HG02973 (cell line): Measurements from ENCODE around the gene TREML1.

Experiments
- ATAC-seq: cut with Tn5 transposase; IDR thresholded peaks from one replicate; pipeline ENCODE4 v1.9.1; 2021; ENCODE audit warnings: moderate library complexity; ENCODE audit not compliant: unreplicated experiment

Gene TREML1

DNA sequence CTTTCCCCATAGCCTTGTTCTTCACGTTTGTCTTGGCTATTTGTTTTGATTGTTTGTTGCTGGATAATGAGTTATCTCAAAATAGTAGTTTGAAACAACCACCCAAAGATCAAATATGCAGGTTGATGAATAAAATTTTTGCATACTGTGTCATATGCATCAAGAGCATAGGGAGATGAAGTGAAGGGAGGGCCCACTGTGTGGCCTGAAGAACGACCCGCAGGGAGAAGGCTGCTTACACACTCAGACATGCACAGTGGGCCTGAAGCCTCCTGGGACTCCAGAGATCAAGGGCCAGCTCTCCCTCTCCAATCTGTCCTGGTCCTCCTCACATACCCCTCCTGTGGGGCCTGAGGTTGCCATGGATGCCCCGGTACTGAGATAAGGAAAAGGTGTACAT lies 25.0 kb upstream of the TREML1 start:
- no peak for ATAC-seq

DNA sequence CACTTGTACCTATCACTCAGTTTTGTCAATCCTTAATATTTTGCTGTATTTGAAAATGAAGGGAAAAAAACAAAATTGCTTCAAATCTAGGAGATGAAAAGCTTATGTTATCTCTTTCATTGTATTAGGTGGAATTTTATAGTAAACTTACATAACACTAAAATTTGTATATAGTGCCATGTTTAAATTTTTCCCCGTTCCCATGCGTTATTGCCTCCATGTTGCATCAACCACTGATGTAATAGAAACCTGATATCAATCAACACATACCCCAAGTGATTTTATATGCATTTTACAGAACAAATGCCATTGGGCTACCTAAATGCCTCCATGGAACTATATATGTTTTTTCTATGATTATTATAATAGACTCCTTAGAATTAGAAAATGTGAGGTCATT lies 23.5 kb upstream of the TREML1 start:
- ATAC-seq: no peak

DNA sequence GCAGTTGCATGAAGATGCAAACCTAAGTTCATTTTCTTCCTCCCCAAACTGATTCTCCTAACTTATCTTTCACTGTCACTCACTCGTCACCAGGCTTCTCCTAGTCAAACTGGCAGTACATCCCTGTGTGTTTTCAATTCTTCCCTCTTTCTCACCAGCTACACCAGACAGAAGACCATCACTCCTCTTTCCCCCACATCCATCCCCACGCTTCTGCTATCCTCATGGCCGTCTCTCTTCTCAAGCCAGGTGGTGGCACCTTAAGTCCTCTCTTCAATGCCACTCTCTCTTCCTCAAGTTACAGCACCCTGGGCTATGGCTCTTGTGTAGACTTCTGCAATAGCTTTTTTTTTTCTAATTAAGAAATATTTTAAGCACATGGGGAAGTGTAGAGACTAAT lies 23.1 kb upstream of the TREML1 start:
- ATAC-seq: no peak

DNA sequence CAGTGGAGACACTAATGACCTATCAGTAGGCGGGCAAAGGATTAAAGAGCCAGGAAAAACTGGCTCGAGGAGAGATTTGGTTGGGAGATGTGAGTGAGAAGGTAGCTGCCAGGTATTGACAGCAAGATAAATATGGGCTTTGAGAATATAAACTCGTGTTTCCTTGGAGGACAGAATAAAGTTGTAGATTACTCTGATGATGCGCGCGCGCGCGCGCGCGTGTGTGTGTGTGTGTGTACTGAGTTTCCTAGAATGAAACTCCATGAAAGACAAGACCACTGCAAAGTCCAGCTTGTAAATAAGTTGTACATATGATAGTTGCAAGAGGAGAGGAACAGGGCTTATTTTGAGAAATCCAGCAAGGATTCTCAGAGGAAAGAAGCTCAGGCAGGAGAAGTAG lies 22.0 kb upstream of the TREML1 start:
- ATAC-seq: no peak

DNA sequence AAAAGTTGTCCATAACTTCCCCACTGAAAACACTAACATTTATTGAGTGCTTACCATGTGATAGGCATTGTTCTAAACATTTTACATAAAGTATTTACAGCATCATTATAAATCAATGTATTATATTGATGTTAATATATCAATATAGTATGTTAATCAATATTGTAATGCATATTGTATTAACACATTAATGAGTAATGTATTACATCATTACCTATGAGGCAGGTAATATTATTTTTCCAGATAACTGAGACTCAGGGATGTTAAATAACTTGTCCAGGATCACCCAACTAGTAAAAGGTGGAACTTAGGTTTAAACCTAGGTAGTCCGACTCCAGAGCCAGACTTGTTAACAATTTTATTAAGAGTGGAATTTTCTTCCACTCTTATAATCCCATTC lies 20.9 kb upstream of the TREML1 start:
- ATAC-seq: no peak

DNA sequence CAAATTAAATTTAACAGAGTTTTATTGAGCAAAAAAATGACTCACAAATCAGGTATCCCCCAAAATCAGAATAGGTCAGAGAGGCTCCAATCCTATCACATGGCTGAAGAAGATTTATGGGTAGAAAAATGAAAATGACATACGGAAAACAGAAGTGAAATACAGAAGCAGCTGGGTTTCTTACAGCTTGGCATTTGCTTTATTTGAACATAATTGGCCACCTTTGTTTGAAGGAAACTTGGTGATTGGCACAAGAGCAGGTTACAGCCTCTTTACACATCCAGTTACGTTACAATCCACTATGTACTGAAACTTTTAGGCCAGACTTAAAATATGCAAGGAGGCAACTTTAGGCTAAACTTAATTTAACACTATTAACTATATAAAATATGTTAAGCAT lies 20.5 kb upstream of the TREML1 start:
- no peak for ATAC-seq

DNA sequence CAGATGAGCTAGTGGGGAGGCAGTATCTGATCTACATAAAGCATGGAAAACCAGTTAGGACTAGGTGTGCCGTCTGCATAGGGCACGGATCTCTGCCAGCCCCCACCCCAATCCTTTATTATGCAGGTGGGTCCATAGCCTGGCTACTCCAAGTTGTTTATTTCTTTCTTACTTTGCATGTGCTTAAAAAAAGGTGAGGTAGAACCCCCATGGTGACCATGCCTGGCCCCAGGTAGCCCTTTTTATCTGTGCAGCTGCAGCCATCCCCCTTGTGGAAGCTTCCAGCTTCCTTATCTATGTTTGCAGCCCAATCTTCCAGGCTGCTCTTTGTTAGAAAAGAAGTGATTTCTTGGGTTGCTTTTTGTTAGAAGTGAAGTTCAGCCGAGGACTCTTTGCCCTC lies 17.8 kb upstream of the TREML1 start:
- ATAC-seq: no peak

DNA sequence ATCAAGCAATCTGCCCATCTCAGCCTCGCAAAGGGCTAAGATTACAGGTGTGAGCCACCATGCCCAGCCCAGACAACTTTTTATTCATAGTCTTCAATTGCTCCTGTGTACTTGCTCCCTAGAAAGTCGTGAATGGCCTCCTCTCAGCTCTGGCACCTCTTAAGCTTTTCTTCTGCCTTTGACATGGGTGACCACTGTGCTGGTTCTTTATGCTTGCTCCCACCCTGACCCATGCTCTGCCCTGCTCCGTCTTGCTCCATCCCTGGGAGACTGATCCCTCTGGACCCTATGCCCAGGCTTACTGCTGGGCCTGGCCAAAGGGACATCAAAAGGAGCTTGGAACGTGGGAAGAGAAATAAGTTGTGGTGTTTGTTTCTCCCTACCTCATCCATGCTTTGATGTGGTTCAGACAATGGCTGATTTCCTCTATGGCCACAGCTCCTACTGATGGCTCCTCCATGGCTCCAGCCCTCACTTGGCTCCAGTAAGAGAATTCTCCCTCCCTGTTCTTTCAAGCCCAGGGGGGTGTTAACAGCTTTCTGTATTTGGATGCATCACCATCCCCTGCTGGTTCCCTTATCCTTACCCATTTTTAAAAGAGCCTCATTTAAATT lies 16.5 kb upstream of the TREML1 start:
- no peak for ATAC-seq

DNA sequence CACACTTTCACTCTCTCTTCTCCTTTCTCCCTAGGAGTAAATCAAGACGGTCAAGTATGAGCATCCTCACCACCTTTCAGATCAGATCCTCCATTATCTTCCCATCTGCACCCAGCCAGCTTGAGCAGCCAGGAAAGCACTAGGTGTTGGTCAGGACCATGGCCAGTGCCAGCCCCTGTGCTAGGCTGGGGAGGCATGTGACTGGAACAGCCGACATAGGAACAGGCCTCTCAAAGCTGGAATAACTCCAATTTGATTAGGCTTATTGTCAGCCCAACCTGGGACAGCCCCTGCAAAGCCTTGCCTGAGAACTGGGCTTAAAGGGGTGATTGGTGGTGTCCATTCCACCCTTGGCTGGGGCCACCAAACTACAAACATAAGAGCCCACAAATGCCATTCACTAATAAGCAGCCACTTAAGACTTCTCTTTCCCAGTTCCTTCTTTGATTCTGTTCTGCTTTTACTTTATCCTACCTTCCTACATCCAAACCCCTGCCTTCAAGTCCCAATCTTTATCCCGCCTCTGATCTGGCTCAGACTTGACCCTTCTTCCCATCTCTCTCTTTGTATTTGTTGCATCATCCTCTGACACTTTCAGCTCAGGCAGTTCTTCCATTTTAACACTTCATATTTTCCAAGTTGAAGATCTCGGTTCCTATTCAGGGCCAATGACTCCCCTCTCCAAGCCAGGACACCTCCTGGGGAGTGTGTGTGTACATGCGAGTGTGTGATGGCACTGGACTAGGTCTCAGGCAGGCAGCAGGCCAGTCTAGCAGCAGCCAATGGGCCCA lies 13.2 kb upstream of the TREML1 start:
- ATAC-seq: no peak

DNA sequence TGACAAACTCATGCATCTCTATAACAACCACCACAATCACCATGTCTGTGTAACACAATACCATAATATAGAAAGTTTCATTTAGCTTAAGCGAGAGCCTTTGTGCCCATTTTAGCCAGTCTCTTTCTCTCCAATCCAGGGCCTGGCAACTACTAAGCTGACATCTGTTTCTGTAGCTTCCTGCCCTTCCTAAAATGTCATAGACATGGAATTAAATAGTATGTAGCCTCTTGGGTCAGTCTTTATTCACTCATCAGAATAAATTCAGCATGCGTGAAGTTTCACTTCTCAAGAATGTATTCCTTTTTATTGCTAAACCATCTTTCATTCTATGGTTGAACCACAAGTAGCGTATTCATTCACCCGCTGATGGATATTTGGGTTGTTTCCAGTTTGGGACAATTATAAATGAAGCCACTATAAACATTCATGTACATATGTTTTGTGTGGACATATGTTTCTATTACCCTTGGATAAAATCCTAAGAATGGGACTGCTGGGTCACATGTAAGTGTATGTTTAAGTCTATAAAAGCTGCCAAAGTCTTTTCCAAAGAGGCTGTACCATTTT lies 10.5 kb upstream of the TREML1 start:
- ATAC-seq: no peak

DNA sequence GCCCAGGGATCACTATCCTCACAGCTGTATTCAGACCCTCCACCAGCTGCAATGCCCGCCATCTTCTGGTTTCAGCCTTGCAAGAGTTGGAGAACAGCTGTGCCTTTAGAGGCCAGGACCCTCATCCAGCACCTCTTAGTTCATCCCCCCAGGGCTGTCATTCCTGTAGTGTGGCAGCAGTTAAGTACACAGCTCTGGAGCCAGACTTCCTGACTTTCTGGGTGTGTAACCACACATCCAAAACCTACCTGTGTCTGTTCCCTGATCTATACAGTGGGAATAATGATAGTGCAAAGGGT lies 9.2 kb upstream of the TREML1 start:
- ATAC-seq: no peak

DNA sequence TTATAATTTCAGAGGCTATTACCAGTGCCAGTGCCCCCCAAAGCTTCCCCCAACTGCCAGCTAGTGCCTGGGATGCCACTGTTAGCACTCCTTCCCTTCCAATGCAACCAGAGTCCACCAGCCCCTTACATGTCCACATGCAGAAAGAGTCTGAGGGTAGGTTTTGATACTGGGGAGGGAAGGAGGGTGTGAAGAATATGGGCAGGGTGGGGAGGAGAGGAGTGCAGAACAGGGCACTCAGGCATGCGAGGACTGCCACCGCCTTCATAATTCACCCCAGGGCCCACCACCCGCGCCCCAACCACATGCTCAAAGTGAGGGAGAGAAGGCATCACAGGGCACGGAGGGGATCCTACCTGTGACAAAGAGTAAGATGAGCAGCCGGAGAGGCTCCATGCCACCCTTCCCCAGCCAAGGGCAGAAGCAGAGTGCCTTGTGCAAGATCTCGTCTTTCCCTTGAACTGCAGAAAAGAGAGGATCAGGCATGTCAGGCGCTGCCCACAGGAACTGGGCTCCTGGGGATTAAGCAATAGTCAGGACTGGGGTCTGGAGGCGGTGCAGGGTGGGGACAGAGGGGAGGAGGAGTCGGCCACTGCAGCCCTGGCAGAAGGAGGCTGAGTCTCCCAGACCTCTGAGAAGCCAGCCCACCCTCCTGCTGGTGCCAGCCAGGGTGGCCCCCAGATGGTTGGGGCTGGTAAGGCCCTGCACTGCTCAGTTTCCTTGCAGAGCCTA lies 8.7 kb upstream of the TREML1 start, which contains the start of gene TREM2:
Gene TREM2, minus strand, starts transcription at position 430 of the 732 bp plus-strand sequence. Its CDS starts 34 bp downstream, at position 396.
- no peak for ATAC-seq

DNA sequence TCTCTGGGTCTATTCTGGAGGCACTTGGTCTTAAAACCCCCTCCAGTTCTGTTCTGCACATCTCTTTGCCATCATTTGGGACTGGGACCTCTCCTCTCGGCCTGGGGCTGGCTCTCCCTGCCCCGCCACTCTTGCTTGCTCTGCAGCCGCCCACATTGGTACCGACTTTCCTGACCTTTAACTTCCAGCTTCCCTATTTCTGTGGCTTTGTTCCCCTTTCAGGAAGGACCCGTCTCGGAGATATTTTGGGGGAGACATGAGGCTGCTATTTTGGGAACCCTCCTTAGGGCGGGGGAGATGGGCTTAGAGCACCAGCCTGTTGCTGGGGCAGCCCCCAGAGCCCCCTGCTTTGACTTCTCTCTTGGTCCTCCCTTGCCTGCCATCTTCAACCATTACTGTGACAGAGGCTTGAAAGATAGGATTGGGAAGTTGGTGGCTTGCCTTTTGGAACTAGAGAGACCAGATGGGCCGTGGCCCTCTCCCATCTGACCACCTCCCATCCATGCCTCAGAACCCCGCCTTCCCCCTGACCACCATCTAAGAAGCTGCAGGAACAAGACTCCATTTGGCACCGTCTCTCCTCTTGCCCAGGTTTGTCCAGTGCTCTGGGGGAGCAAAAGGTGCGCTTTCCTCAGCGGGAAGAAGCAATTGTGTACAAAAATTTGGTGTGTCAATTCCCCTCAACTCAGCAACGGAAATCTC lies 7.9 kb upstream of the TREML1 start:
- no peak for ATAC-seq

DNA sequence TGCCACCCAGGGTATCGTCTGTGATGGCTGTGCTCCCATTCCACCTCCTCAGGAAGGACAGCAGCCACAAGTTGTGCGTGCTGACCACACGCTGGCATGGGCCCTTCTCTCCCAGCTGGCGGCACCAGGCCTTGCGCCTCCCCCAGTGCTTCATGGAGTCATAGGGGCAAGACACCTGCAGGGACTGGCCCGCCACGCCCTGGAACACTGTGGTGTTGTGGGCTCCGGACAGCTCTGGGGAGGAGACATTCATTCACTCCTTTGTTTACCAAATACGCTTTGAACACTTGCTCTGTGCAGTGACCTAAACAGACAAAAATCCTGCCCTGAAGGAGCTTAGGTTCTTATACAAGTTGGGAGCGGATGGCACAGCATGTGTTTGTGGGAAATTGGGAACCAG lies 7.2 kb upstream of the TREML1 start:
- no peak for ATAC-seq

DNA sequence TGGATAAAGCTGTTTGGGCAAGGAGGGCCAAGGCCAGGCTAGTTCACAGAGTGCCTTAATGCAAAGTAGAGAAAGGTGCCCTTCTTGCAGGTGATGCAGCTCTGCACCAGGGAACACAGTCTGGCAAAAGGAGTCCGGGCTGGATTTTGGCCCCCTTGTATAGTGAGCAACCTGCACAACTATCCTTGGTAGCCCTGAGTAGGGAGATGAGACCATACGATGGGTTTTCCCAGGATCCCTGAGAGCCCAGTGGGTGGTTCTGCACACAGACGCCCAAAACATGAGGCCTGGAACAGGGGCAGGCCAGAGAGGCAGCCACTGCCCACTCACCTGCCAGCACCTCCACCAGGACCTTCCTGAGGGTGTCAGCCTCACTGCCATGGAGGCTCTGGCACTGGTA lies 6.8 kb upstream of the TREML1 start:
- no peak for ATAC-seq

DNA sequence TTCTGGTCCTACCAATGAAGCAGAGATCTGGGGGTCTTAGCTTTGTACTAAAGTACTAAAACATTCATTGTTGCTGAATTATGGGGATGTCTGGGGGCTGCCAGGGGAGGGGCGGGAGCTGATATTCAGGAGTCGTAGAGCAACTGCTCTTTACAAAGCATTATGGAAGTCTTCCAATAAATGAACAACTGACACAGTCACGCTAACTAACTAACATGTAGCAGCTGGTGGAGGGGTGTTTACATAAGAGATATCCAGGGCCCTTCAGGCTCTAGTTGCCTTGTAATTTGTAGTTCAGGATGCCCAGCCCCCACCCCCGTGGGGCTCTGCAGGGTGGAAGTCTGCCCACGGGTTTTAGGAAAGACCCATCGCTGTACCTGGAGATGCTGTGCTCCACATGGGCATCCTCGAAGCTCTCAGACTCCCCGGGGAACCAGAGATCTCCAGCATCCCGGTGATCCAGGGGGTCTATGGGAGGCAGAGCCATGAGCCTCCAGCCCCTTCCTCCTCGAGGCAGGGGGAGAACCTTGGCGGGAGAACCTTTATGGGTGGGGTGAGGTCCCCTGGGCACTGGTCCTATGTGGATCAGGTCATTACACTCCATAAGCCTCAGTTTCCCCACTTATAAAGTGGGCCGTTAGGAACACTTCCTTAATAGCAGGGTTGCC lies 5.4 kb upstream of the TREML1 start:
- ATAC-seq: no peak

DNA sequence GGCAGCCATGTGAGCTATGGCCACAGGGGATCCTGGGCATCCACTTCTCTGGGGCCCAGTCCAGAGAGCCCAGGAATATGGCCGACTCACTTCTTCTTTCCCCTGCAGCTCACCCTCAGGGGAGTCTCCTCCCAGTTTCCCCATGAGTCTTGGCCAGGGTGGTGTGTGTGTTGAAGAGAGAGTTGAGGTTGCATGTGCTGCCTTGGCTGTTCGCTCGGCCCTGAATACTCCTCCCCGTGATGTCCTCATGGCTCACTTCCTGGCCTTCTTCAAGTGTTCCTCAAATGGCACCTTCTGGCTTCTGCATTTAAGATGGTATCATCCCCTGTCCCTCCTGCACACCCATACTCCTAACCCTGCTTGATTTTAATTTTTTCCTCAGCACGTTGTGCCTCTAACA lies 3.2 kb upstream of the TREML1 start:
- no peak for ATAC-seq

DNA sequence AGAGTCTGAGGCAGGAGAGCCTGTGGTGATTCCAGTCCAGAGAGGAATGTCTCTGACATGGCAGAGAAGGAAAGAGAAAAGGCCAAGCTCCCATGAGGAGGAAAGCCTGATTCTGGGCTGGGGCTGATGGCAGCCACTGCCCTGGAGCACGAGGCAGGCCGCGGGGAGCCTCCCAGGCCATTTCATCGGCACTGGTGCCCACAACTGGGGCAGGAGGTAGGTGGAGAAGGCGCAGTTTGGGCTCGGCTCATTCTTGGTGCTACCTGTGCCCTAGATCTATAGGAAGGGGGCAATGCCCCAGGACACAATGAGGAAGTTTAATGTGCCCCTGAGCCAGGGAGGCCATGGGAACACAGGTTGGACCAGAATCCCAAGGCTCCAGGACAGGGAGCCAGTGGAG lies 2.6 kb upstream of the TREML1 start:
- no peak for ATAC-seq

DNA sequence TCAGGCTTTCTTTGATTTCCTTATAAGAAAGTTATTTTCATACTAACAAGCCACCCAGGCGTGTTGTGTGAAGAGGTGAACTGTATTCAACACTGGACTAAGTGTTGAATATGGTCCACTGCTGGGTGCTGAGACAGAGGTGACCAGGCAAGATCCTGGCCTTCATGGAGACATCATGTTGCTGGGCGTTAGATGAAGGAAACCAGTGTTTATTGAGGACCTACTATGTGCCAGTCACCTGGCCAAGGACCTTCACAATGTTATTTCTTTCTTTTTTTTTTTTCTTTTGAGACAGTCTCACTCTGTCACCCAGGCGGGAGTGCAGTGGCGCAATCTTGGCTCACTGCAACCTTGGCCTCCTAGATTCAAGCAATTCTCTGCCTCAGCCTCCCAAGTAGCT lies 1.9 kb upstream of the TREML1 start:
- no peak for ATAC-seq

DNA sequence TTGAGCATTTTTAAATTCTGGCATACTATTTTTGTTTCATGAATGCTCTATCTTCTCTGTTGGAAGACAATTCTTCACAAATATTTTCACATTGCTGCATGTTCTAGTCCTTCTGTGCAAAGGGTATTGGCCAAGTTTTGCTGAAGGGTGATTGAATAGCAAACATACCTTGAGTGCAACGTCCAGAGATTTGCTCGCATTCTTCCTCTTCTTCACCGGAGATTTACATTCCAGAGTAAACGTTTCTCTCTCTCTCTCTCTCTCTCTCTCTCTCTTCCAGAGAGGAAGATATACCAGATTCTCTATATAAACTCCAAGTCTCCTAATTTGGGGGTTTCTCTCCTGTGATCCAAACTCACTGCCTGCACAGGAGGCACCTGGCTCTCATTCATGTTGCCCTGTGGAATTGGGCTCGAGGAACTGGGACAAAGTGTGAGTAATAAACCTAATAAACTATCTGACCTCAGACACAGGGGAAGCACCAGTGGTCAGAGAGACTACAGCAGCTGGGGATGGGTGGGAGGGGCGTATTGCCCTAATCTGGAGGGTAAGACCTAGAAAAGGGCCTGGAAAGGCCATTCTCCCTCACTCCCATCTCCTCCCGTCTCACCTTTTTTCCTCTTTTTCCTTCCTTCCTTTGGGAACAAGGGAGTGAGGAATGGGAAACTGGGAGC lies 1.1 kb upstream of the TREML1 start:
- ATAC-seq: no peak
